HG02938 (cell line): ENCODE measurements around the gene MED4.

ENCODE experiments used
- ATAC-seq: cut with Tn5 transposase; IDR thresholded peaks from one replicate; pipeline ENCODE4 v1.9.1; 2021; ENCODE audit warnings: mild to moderate bottlenecking, moderate library complexity; ENCODE audit not compliant: unreplicated experiment

The MED4 gene

GRCh38 chr13:48038761-48039160, 56.1 kb downstream of the MED4 start:
- no peak for ATAC-seq

GRCh38 chr13:48037346-48038173, 57.3 kb downstream of the MED4 start, which contains the start of gene NUDT15:
Gene NUDT15, plus strand, starts transcription at chr13:48037726. Its CDS starts 21 bp downstream, at chr13:48037747.
- peak; percentile 91 for ATAC-seq

- ATAC-seq = no peak
Measured at GRCh38 chr13:48029859-48030258, 65.0 kb downstream of the MED4 start.

DNA sequence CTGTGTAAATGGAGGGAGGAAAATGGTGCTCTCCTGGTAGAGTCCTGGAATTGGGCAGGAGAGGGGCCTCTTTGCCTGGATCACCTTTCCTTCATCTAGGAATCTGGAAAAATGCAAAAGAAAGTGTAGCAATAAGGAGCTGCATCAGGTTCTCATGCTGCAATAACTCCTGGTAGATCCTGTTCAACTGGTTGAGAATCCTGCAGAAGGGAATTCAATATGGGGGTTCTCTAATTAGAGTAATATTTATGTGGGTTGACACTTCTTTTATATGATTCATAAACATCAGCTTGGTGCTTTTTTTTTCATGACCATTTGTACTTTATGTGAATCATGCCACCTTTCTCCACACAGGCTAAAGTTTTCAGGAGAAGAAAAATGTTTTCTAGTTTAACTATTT, 66.8 kb downstream of the MED4 start:
- ATAC-seq = no peak
